Small intestine (tissue), 7 donors: Measurements from ENCODE around the gene CMIP. TPM values are rescaled to one million over a fixed set of nuclear protein-coding genes. Genes with fewer than 3 reads are reported as not detected.

Source experiments
- DNase-seq, 2 donors: peaks; one replicate each; pipeline versions ENCODE4 v3.0.0 to v3.0.0-alpha.2; 2013
- FAIRE-seq: peaks from 2 replicates; lab custom pipeline; 2012; peaks lifted over from hg19 to GRCh38; lab: Jason Lieb, UNC
- H3K27ac ChIP-seq, 3 donors: one replicate each; pipeline ENCODE4 v1.5.1; 2013; ENCODE audit warnings: low read length in 2 of 3, mild to moderate bottlenecking in 2 of 3, control low read depth in 1 of 3, inconsistent platforms in 1 of 3, low read depth in 1 of 3, moderate library complexity in 1 of 3
- H3K27me3 ChIP-seq, 3 donors: one replicate each; pipeline ENCODE4 v1.6.1; 2013; ENCODE audit warnings: low read length in 3 of 3, inconsistent platforms in 1 of 3; ENCODE audit not compliant: control insufficient read depth in 3 of 3, insufficient read depth in 3 of 3
- H3K36me3 ChIP-seq, 3 donors: one replicate each; pipeline ENCODE4 v1.6.1; 2013; ENCODE audit warnings: low read length in 3 of 3, inconsistent platforms in 1 of 3, low read depth in 1 of 3, mild to moderate bottlenecking in 1 of 3, moderate library complexity in 1 of 3; ENCODE audit not compliant: control insufficient read depth in 3 of 3, insufficient read depth in 2 of 3
- H3K4me1 ChIP-seq, 3 donors: one replicate each; pipeline ENCODE4 v1.6.1; 2013; ENCODE audit warnings: low read length in 2 of 3, inconsistent platforms in 1 of 3, low read depth in 1 of 3, mild to moderate bottlenecking in 1 of 3, moderate library complexity in 1 of 3; ENCODE audit not compliant: control insufficient read depth in 3 of 3, insufficient read depth in 2 of 3
- H3K4me3 ChIP-seq, 3 donors: one replicate each; pipeline ENCODE4 v1.5.1; 2013; ENCODE audit warnings: low read length in 3 of 3, control low read depth in 1 of 3, inconsistent platforms in 1 of 3, low read depth in 1 of 3, mild to moderate bottlenecking in 1 of 3, moderate library complexity in 1 of 3
- H3K9me3 ChIP-seq, 2 donors: one replicate each; pipeline ENCODE4 v1.6.1; 2013; ENCODE audit warnings: low read depth in 1 of 2, low read length in 1 of 2; ENCODE audit not compliant: control insufficient read depth in 2 of 2, insufficient read depth in 1 of 2
- whole genome bisulfite sequencing, 3 donors: extraction: QIAGEN DNeasy Blood & Tissue Kit; methylation state at CpG; one replicate each; pipeline ENCODE4 v1.1.7; 2013; 5-methylcytosine and 5-hydroxymethylcytosine counted together
- polyA plus RNA-seq, 4 donors: library from polyadenylated mRNA; stranded (reverse) in 3 of 4; unstranded in 1 of 4; fragments of 200-250 nt in 3 of 4; fragments of 120-200 nt in 1 of 4; gene quantifications; one replicate each; pipeline versions ENCODE4 v1.2.1 to v1.2.3, GENCODE V29; 2013
- donor health status: healthy with polysubstance abuse.
- donor health status: control.
- donor health status: control.
- donor health status: Bipolar disorder and iron deficiency.
- donor health status: healthy.

Gene CMIP
- polyA plus RNA-seq, 4 donors, result 43.8 to 74.7 (median 55.7) TPM

DNA sequence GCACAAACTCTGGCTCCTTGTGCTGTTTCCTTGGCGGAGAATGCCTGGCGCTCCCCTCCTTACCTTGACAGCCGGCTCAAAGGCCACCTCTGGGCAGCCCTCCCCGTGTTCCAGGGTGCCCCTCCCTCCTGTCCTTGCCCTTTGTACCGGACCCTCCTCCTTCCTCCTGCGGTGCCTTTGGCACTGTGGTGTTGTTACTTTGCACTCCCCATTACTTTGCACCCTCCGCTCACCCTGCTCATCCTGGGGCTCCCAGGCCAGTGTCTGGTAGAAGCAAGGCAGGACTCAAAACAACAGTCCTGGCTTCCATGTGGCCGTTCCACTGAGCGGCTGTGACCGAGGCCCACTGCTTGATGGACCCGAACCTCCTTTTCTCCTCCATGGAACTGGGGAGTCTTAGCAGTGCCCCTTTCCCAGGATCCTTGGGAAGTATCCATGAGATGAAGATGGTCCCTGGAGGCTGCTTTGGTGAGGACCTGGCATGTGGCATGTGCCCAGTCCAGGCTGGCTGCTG is 147.8 kb downstream of the CMIP start:
- no peak for FAIRE-seq
- Histone ChIP-seq H3K4me1 (peaks cover 3 to 28% (median 8%) of the 10 kb centered on the region in 3 donors), H3K36me3 (peaks cover 0 to 45% (median 0%) of the 10 kb centered on the region in 3 donors), H3K27me3 (no peaks in the 10 kb centered on the region), H3K27ac (peak overlapping the region; percentile 81 to 86 (median 81)), H3K9me3 (peaks cover 0 to 7% of the 10 kb centered on the region in 2 donors), H3K4me3 (no peak overlapping the region)
- peak; percentile 93 to 98 for DNase-seq
- WGBS, 3 donors, result 23 to 62% (median 49%) methylated on average over 11 of the region's 11 CpGs

- WGBS, 3 donors, result 88 to 95% (median 89%) methylated on average over 16 of the region's 16 CpGs
- H3K9me3 ChIP-seq, result peaks cover 0 to 7% of the 10 kb centered on the region in 2 donors
- H3K27ac ChIP-seq, result peak overlapping the region; percentile 81 to 86 (median 81)
- DNase-seq (no peak), FAIRE-seq (no peak)
- H3K27me3 ChIP-seq, result no peaks in the 10 kb centered on the region
- peaks cover 7 to 26% (median 12%) of the 10 kb centered on the region in 3 donors for H3K4me1 ChIP-seq
- no peak overlapping the region for H3K4me3 ChIP-seq
- H3K36me3 ChIP-seq, result peaks cover 0 to 42% (median 0%) of the 10 kb centered on the region in 3 donors
These were observed 148.9 kb downstream of the CMIP start for GRCh38 chr16:81593481-81593880.

- Histone ChIP-seq H3K27ac (no peak overlapping the region), H3K9me3 (peaks cover 0 to 7% of the 10 kb centered on the region in 2 donors), H3K4me3 (no peak overlapping the region), H3K4me1 (peaks cover 12 to 24% (median 12%) of the 10 kb centered on the region in 3 donors), H3K36me3 (peaks cover 0 to 39% (median 0%) of the 10 kb centered on the region in 3 donors), H3K27me3 (no peaks in the 10 kb centered on the region)
- 90 to 96% (median 93%) methylated on average over 9 of the region's 9 CpGs for WGBS, 3 donors
- FAIRE-seq (no peak), DNase-seq (no peak)
These were observed 151.2 kb downstream of the CMIP start for GRCh38 chr16:81595629-81596292.

- H3K36me3 ChIP-seq, result peaks cover 0 to 42% (median 0%) of the 10 kb centered on the region in 3 donors
- WGBS, 3 donors, result 47 to 86% (median 81%) methylated on average over 4 to 5 of the region's 5 CpGs
- peaks cover 0 to 7% of the 10 kb centered on the region in 2 donors for H3K9me3 ChIP-seq
- H3K4me1 ChIP-seq, result peaks cover 12 to 17% (median 13%) of the 10 kb centered on the region in 3 donors
- H3K4me3 ChIP-seq, result no peak overlapping the region
- FAIRE-seq, result no peak
- H3K27me3 ChIP-seq, result no peaks in the 10 kb centered on the region
- peak in 1 of 2 donors; percentile 91 for DNase-seq
- H3K27ac ChIP-seq, result no peak overlapping the region
These were observed 152.6 kb downstream of the CMIP start for GRCh38 chr16:81597079-81597658.

DNA sequence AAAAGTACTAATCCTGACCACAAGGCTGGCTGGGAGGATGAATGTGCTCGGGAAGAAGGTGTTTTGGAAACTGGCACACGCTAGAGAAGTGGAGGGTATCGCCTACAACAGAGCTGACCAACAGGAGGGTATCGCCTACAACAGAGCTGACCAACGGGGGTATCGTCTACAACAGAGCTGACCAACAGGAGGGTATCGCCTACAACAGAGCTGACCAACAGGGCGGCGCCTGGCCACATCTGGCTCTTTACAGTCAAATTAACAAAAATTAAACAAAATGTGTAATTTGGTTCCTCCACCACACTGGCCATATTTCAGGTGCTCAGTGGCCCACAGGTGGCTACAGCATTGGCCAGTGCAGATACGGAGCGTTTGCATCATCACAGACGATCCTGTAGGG is 153.5 kb downstream of the CMIP start:
- Histone ChIP-seq H3K27ac (no peak overlapping the region), H3K4me3 (no peak overlapping the region), H3K27me3 (no peaks in the 10 kb centered on the region), H3K9me3 (no peaks in the 10 kb centered on the region), H3K36me3 (peaks cover 0 to 36% (median 0%) of the 10 kb centered on the region in 3 donors), H3K4me1 (peaks cover 4 to 17% (median 7%) of the 10 kb centered on the region in 3 donors)
- FAIRE-seq (no peak), DNase-seq (no peak)
- 94 to 97% (median 94%) methylated on average over 12 of the region's 12 CpGs for WGBS, 3 donors

GRCh38 chr16:81599034-81599744 is 154.6 kb downstream of the CMIP start:
- Histone ChIP-seq H3K36me3 (peaks cover 0 to 33% (median 0%) of the 10 kb centered on the region in 3 donors), H3K27ac (no peak overlapping the region), H3K9me3 (no peaks in the 10 kb centered on the region), H3K27me3 (no peaks in the 10 kb centered on the region), H3K4me3 (no peak overlapping the region), H3K4me1 (peaks cover 0 to 17% (median 5%) of the 10 kb centered on the region in 3 donors)
- WGBS, 3 donors, result 79 to 85% (median 81%) methylated on average over 11 of the region's 11 CpGs
- DNase-seq (no peak), FAIRE-seq (no peak)

GRCh38 chr16:81600275-81600674 is 155.7 kb downstream of the CMIP start:
- no peaks in the 10 kb centered on the region for H3K27me3 ChIP-seq
- peaks cover 0 to 34% (median 0%) of the 10 kb centered on the region in 3 donors for H3K36me3 ChIP-seq
- H3K27ac ChIP-seq, result no peak overlapping the region
- no peak overlapping the region for H3K4me3 ChIP-seq
- H3K9me3 ChIP-seq, result no peaks in the 10 kb centered on the region
- 85 to 90% (median 85%) methylated on average over 5 of the region's 5 CpGs for WGBS, 3 donors
- FAIRE-seq (no peak), DNase-seq (no peak)
- peaks cover 0 to 17% (median 5%) of the 10 kb centered on the region in 3 donors for H3K4me1 ChIP-seq

GRCh38 chr16:81601008-81601428 is 156.4 kb downstream of the CMIP start:
- no peak for DNase-seq
- Histone ChIP-seq H3K27me3 (no peaks in the 10 kb centered on the region), H3K36me3 (peaks cover 0 to 36% (median 0%) of the 10 kb centered on the region in 3 donors), H3K9me3 (no peaks in the 10 kb centered on the region), H3K4me3 (no peak overlapping the region), H3K4me1 (peaks cover 0 to 17% (median 9%) of the 10 kb centered on the region in 3 donors), H3K27ac (peak overlapping the region in 1 of 3 donors; percentile 51)
- FAIRE-seq, result no peak
- WGBS, 3 donors, result 61 to 71% (median 64%) methylated on average over 9 of the region's 9 CpGs
